IMR-90 (cell line): Measurements from ENCODE around the gene IFNLR1. TPM values are rescaled to one million over a fixed set of nuclear protein-coding genes. Genes with fewer than 3 reads are reported as not detected.

Experiments
- ATAC-seq: fragments of 200-7000 bp; cut with Tn5 transposase; 2 replicates; pipeline ENCODE4 v1.9.1; 2020; ENCODE audit warnings: low read depth, mild to moderate bottlenecking, moderate library complexity
- BruUV-seq: library from RNA; stranded (reverse); fragments of 400-500 nt; replicated peaks from 2 replicates; lab custom pipeline; 2021; lab: Mats Ljungman, UMichigan
- CTCF ChIA-PET: fragments of 300-600 bp; formaldehyde crosslinking; extraction: SDS; loops from one replicate; lab custom pipeline; 2021; ENCODE audit warnings: antibody characterized with exemption; lab: Yijun Ruan, JAX
- POLR2A ChIA-PET: fragments of 300-600 bp; sonication (Branson Sonifier 250); formaldehyde crosslinking; loops from one replicate; lab custom pipeline; 2022; ENCODE audit warnings: antibody characterized with exemption; ENCODE audit not compliant: unreplicated experiment; lab: Charles Lee
- DNase-seq: peaks from one replicate; pipeline ENCODE4 v3.0.0; 2013
- H2AFZ ChIP-seq: replicated peaks from 2 replicates; pipeline ENCODE3; 2013; ENCODE audit warnings: low read length, mild to moderate bottlenecking; ENCODE audit not compliant: poor library complexity
- H2AK5ac ChIP-seq: 2 replicates; pipeline ENCODE4 v1.6.1; 2013; ENCODE audit warnings: low read depth, low read length, inconsistent platforms
- H2AK9ac ChIP-seq: replicated peaks from 2 replicates; pipeline ENCODE3; 2013; ENCODE audit warnings: mild to moderate bottlenecking, low read depth, low read length, moderate library complexity; ENCODE audit not compliant: poor library complexity
- H2BK120ac ChIP-seq: 2 replicates; pipeline ENCODE4 v1.6.1; 2013; ENCODE audit warnings: low read depth, low read length, inconsistent platforms
- H2BK15ac ChIP-seq: 3 replicates; pipeline ENCODE4 v1.6.1; 2013; ENCODE audit warnings: low read depth, low read length, inconsistent platforms
- H2BK20ac ChIP-seq: 2 replicates; pipeline ENCODE4 v1.6.1; 2013; ENCODE audit warnings: low read depth, mild to moderate bottlenecking, inconsistent platforms, low read length, moderate library complexity
- H2BK5ac ChIP-seq: 2 replicates; pipeline ENCODE4 v1.6.1; 2013; ENCODE audit warnings: mild to moderate bottlenecking, low read depth, low read length, inconsistent platforms; ENCODE audit not compliant: poor library complexity, severe bottlenecking
- H3K14ac ChIP-seq: replicated peaks from 2 replicates; pipeline ENCODE4 v1.6.1; 2013; ENCODE audit warnings: low read depth, low read length, inconsistent platforms
- H3K18ac ChIP-seq: 2 replicates; pipeline ENCODE4 v1.6.1; 2013; ENCODE audit warnings: low read depth, low read length, control low read depth
- H3K23ac ChIP-seq: 2 replicates; pipeline ENCODE4 v1.6.1; 2013; ENCODE audit warnings: low read depth, low read length, inconsistent platforms
- H3K27ac ChIP-seq: 2 replicates; pipeline ENCODE4 v1.5.1; 2013; ENCODE audit warnings: mild to moderate bottlenecking, control low read depth, low read length; ENCODE audit not compliant: insufficient read depth
- H3K27me3 ChIP-seq: 2 replicates; pipeline ENCODE4 v1.6.1; 2013; ENCODE audit warnings: low read length; ENCODE audit not compliant: control insufficient read depth, insufficient read depth
- H3K36me3 ChIP-seq: 2 replicates; pipeline ENCODE4 v1.6.1; 2013; ENCODE audit warnings: low read length, mixed read lengths; ENCODE audit not compliant: control insufficient read depth, insufficient read depth
- H3K4ac ChIP-seq: 2 replicates; pipeline ENCODE4 v1.6.1; 2013; ENCODE audit warnings: low read depth, low read length, inconsistent platforms
- H3K4me1 ChIP-seq: 2 replicates; pipeline ENCODE4 v1.6.1; 2013; ENCODE audit warnings: low read length, mixed read lengths; ENCODE audit not compliant: control insufficient read depth, insufficient read depth
- H3K4me2 ChIP-seq: 2 replicates; pipeline ENCODE4 v1.6.1; 2013; ENCODE audit warnings: low read depth, mild to moderate bottlenecking, control low read depth, low read length, moderate library complexity
- H3K4me3 ChIP-seq: 2 replicates; pipeline ENCODE4 v1.5.1; 2013; ENCODE audit warnings: low read depth, mild to moderate bottlenecking, control low read depth, low read length, moderate library complexity; ENCODE audit not compliant: insufficient read depth
- H3K56ac ChIP-seq: 2 replicates; pipeline ENCODE4 v1.6.1; 2013; ENCODE audit warnings: low read length, inconsistent platforms; ENCODE audit not compliant: insufficient read depth; ENCODE audit errors: extremely low read depth
- H3K79me1 ChIP-seq, 2 experiments: 2 replicates each; pipeline ENCODE4 v1.6.1; 2013; ENCODE audit warnings: low read length in 2 of 2, inconsistent platforms in 1 of 2, low read depth in 1 of 2
- H3K9ac ChIP-seq: 2 replicates; pipeline ENCODE4 v1.6.1; 2013; ENCODE audit warnings: low read depth, low read length, control low read depth
- H3K9me1 ChIP-seq: 2 replicates; pipeline ENCODE4 v1.6.1; 2013; ENCODE audit warnings: low read length, inconsistent platforms; ENCODE audit not compliant: insufficient read depth
- H3K9me3 ChIP-seq: 2 replicates; pipeline ENCODE4 v1.6.1; 2013; ENCODE audit warnings: low read length; ENCODE audit not compliant: control insufficient read depth, insufficient read depth
- H4K20me1 ChIP-seq: 2 replicates; pipeline ENCODE4 v1.6.1; 2013; ENCODE audit warnings: low read length, inconsistent platforms; ENCODE audit not compliant: insufficient read depth
- H4K5ac ChIP-seq: 2 replicates; pipeline ENCODE4 v1.6.1; 2013; ENCODE audit warnings: mild to moderate bottlenecking, low read depth, low read length, control low read depth
- H4K8ac ChIP-seq, 2 experiments: 2 replicates each; pipeline ENCODE4 v1.6.1; 2013; ENCODE audit warnings: low read depth in 2 of 2, low read length in 2 of 2, control low read depth in 1 of 2, inconsistent platforms in 1 of 2
- H4K91ac ChIP-seq: 2 replicates; pipeline ENCODE4 v1.6.1; 2013; ENCODE audit warnings: low read depth, low read length, inconsistent platforms; ENCODE audit not compliant: insufficient read depth
- BHLHE40 ChIP-seq: fragments of 150-350 bp; IDR thresholded peaks from 2 replicates; pipeline ENCODE4 v1.6.1; 2016; ENCODE audit warnings: mild to moderate bottlenecking, low read depth, low read length
- CEBPB ChIP-seq: IDR thresholded peaks from 2 replicates; pipeline ENCODE4 v1.6.1; 2012; ENCODE audit warnings: low read depth, low read length, improper control_type of control experiment
- CHD1 ChIP-seq: IDR thresholded peaks from 2 replicates; pipeline ENCODE4 v1.6.1; 2012; ENCODE audit warnings: low read depth, low read length, improper control_type of control experiment
- FOS ChIP-seq: fragments of 150-350 bp; IDR thresholded peaks from 2 replicates; pipeline ENCODE4 v1.6.1; 2016; ENCODE audit warnings: low read depth, low read length
- MAFK ChIP-seq: IDR thresholded peaks from 2 replicates; pipeline ENCODE4 v1.6.1; 2012; ENCODE audit warnings: low read depth, low read length, improper control_type of control experiment
- MAZ ChIP-seq: IDR thresholded peaks from 2 replicates; pipeline ENCODE4 v1.6.1; 2012; ENCODE audit warnings: low read depth, mild to moderate bottlenecking, low read length, improper control_type of control experiment, moderate library complexity, borderline replicate concordance
- MXI1 ChIP-seq: IDR thresholded peaks from 2 replicates; pipeline ENCODE4 v1.6.1; 2012; ENCODE audit warnings: low read depth, mild to moderate bottlenecking, low read length, moderate library complexity, borderline replicate concordance
- NFE2L2 ChIP-seq: fragments of 150-350 bp; IDR thresholded peaks from 2 replicates; pipeline ENCODE4 v1.6.1; 2016; ENCODE audit warnings: low read depth, mild to moderate bottlenecking, low read length
- POLR2A ChIP-seq: IDR thresholded peaks from 2 replicates; pipeline ENCODE4 v1.6.1; 2012; ENCODE audit warnings: mild to moderate bottlenecking, low read depth, low read length
- RAD21 ChIP-seq: IDR thresholded peaks from 2 replicates; pipeline ENCODE4 v1.6.1; 2012; ENCODE audit warnings: low read length, improper control_type of control experiment
- RCOR1 ChIP-seq: IDR thresholded peaks from 2 replicates; pipeline ENCODE4 v1.6.1; 2012; ENCODE audit warnings: mild to moderate bottlenecking, low read length, improper control_type of control experiment; ENCODE audit not compliant: insufficient replicate concordance
- RFX5 ChIP-seq: IDR thresholded peaks from 2 replicates; pipeline ENCODE4 v1.8.0; 2012; ENCODE audit warnings: low read depth, mild to moderate bottlenecking, low read length, moderate library complexity
- SMC3 ChIP-seq: fragments of 150-350 bp; IDR thresholded peaks from 2 replicates; pipeline ENCODE4 v1.6.1; 2016; ENCODE audit warnings: low read depth, mild to moderate bottlenecking, antibody characterized with exemption, low read length, moderate library complexity
- WGBS, 2 experiments: methylation state at CpG; one replicate each; pipeline versions ENCODE4 v1.1.5 to v1.1.7; 2013; ENCODE audit warnings: missing lambda C conversion rate in 2 of 2; ENCODE audit not compliant: insufficient read length in 1 of 2; ENCODE audit errors: extremely low coverage in 2 of 2; 5-methylcytosine and 5-hydroxymethylcytosine counted together
- dilution Hi-C: fragments of 300-500 bp; cut with HindIII; formaldehyde crosslinking; loops from one replicate; pipeline ENCODE4 v1.14.3; 2018; ENCODE audit warnings: low sequenced_read_pairs; ENCODE audit not compliant: unreplicated experiment
- in situ Hi-C: fragments of 300-500 bp; cut with MboI; formaldehyde crosslinking; loops from 3 replicates; pipeline ENCODE4 v1.14.3; 2019; ENCODE audit warnings: low sequenced_read_pairs, inconsistent platforms, mixed read lengths
- intact Hi-C: fragments of 100-400 bp; cut with micrococcal nuclease; formaldehyde crosslinking; loops from 2 replicates; pipeline ENCODE4 v1.10.0; 2022
- polyA plus RNA-seq, 3 experiments: library from polyadenylated mRNA; depleted of rRNA; stranded (reverse); fragments of >200 nt; gene quantifications; 2 replicates each; pipeline ENCODE4 v1.2.3, GENCODE V29; 2012; ENCODE audit warnings: low replicate concordance in 1 of 3
- total RNA-seq: library from RNA; depleted of rRNA; stranded (reverse); fragments of >200 nt; gene quantifications from 2 replicates; pipeline ENCODE4 v1.2.3, GENCODE V29; 2012
- TF ChIP-seq, protein P1 (sequence below): fragments of 150-350 bp; IDR thresholded peaks from 2 replicates; pipeline ENCODE4 v1.6.1; 2017; ENCODE audit warnings: mild to moderate bottlenecking, antibody characterized with exemption, low read length, low read depth
- TF ChIP-seq, protein P2 (sequence below): conservative IDR thresholded peaks from 2 replicates; pipeline ENCODE4 v1.5.1; 2012; ENCODE audit warnings: mild to moderate bottlenecking, low read depth, low read length, improper control_type of control experiment
- TF ChIP-seq, protein P3 (sequence below): fragments of 150-350 bp; IDR thresholded peaks from 2 replicates; pipeline ENCODE4 v1.6.1; 2016; ENCODE audit warnings: low read depth, mild to moderate bottlenecking, low read length, moderate library complexity, borderline replicate concordance

IFNLR1 gene
- total and polyA plus RNA-seq, 2 of the 4 experiments (the other 2 are of a cell fraction), result not detected

DNA sequence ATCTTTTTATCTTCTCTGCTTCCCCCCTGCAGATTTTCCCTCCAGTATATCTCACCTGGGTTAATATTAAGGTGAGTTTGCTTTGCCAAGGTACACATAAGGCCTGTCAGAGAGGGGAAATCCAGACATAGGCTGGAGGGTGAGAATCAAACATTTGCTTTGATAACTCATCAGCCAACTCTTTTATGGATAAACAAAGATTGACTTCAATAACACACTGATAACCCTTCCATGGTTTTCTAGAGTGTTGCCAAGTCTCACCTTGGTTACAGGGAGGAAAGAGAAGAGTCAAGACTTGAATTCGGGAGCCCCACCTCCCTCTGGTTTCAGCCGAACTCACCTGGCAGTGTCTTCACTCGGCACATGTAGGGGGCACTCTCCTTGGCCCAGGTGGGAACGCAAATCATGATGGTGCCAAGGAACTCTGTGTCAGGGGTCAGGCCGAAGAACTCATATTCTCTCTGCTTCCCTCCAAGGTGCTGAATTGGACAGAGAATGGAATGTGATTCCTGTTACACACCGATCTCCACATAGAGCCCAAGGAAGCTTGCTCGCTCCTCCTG, 59.2 kb downstream of the IFNLR1 start:
- no peak for DNase-seq
- H4K8ac ChIP-seq, result no peak overlapping the region
- TF ChIP-seq, protein P1, sequence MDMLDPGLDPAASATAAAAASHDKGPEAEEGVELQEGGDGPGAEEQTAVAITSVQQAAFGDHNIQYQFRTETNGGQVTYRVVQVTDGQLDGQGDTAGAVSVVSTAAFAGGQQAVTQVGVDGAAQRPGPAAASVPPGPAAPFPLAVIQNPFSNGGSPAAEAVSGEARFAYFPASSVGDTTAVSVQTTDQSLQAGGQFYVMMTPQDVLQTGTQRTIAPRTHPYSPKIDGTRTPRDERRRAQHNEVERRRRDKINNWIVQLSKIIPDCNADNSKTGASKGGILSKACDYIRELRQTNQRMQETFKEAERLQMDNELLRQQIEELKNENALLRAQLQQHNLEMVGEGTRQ, result no peak
- TF ChIP-seq MXI1, result no peak
- no peak for TF ChIP-seq SMC3
- no peak for TF ChIP-seq BHLHE40
- TF ChIP-seq, protein P2, sequence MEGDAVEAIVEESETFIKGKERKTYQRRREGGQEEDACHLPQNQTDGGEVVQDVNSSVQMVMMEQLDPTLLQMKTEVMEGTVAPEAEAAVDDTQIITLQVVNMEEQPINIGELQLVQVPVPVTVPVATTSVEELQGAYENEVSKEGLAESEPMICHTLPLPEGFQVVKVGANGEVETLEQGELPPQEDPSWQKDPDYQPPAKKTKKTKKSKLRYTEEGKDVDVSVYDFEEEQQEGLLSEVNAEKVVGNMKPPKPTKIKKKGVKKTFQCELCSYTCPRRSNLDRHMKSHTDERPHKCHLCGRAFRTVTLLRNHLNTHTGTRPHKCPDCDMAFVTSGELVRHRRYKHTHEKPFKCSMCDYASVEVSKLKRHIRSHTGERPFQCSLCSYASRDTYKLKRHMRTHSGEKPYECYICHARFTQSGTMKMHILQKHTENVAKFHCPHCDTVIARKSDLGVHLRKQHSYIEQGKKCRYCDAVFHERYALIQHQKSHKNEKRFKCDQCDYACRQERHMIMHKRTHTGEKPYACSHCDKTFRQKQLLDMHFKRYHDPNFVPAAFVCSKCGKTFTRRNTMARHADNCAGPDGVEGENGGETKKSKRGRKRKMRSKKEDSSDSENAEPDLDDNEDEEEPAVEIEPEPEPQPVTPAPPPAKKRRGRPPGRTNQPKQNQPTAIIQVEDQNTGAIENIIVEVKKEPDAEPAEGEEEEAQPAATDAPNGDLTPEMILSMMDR, result no peak
- TF ChIP-seq POLR2A, result no peak
- TF ChIP-seq FOS, result no peak
- no peak for TF ChIP-seq CHD1
- no peak for TF ChIP-seq RFX5
- no peak for TF ChIP-seq MAFK
- no peak for TF ChIP-seq CEBPB
- TF ChIP-seq, protein P3, sequence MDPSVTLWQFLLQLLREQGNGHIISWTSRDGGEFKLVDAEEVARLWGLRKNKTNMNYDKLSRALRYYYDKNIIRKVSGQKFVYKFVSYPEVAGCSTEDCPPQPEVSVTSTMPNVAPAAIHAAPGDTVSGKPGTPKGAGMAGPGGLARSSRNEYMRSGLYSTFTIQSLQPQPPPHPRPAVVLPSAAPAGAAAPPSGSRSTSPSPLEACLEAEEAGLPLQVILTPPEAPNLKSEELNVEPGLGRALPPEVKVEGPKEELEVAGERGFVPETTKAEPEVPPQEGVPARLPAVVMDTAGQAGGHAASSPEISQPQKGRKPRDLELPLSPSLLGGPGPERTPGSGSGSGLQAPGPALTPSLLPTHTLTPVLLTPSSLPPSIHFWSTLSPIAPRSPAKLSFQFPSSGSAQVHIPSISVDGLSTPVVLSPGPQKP, result no peak
- no peak for TF ChIP-seq MAZ
- TF ChIP-seq NFE2L2, result no peak
- TF ChIP-seq RAD21, result no peak
- TF ChIP-seq RCOR1, result no peak
- no peak overlapping the region for H3K4me2 ChIP-seq
- in situ Hi-C loops, result no loop called here
- ATAC-seq, result no peak
- no peak overlapping the region for H3K18ac ChIP-seq
- no peaks in the 10 kb centered on the region for H3K9me1 ChIP-seq
- H2BK120ac ChIP-seq, result no peak overlapping the region
- POLR2A ChIA-PET, result no interaction called here
- H2BK5ac ChIP-seq, result no peak overlapping the region
- no peak overlapping the region for H2BK15ac ChIP-seq
- no peak overlapping the region for H3K23ac ChIP-seq
- no peaks in the 10 kb centered on the region for H4K20me1 ChIP-seq
- no peaks in the 10 kb centered on the region for H3K4me1 ChIP-seq
- H3K9me3 ChIP-seq, result peaks cover 4% of the 10 kb centered on the region
- no peak overlapping the region for H3K14ac ChIP-seq
- no TSS peak for BruUV-seq
- H4K5ac ChIP-seq, result no peak overlapping the region
- dilution Hi-C loops, result no loop called here
- H2AFZ ChIP-seq, result no peak overlapping the region
- no peak overlapping the region for H3K9ac ChIP-seq
- CTCF ChIA-PET, result interaction anchor here (0.7 kb wide), 1 partner anchor 64 kb away, joined by 4 read pairs; no protein-coding TSS in a partner anchor
- H2BK20ac ChIP-seq, result no peak overlapping the region
- no CpG with 5 or more reads among the region's 7 CpGs for WGBS, 2 experiments
- intact Hi-C loops, result no loop called here
- H2AK5ac ChIP-seq, result no peak overlapping the region
- no peak overlapping the region for H3K4me3 ChIP-seq
- H3K4ac ChIP-seq, result no peak overlapping the region
- no peak overlapping the region for H3K56ac ChIP-seq
- no peak overlapping the region for H4K91ac ChIP-seq
- H3K27me3 ChIP-seq, result peaks cover 24% of the 10 kb centered on the region
- no peaks in the 10 kb centered on the region for H3K36me3 ChIP-seq
- H2AK9ac ChIP-seq, result no peak overlapping the region
- H3K27ac ChIP-seq, result no peak overlapping the region
- H3K79me1 ChIP-seq, result no peaks in the 10 kb centered on the region
